Transverse colon (tissue), 4 donors: ENCODE results near the gene RALGPS2. TPM values are rescaled to one million over a fixed set of nuclear protein-coding genes. Genes with fewer than 3 reads are reported as not detected.

Experiments used
- DNase-seq: peaks from one replicate; pipeline ENCODE4 v3.0.0-alpha.2; 2019
- H3K27ac ChIP-seq, 4 donors: fragments of 200-600 bp; sonication (generic); 2 replicates each; pipeline ENCODE4 v1.5.1; 2016 to 2018; ENCODE audit warnings: inconsistent platforms in 4 of 4
- H3K27me3 ChIP-seq: fragments of 200-600 bp; sonication (generic); 2 replicates; pipeline ENCODE4 v1.5.1; 2017; ENCODE audit warnings: inconsistent platforms
- H3K36me3 ChIP-seq, 4 donors: fragments of 200-600 bp; sonication (generic); 2 replicates each; pipeline ENCODE4 v1.5.1; 2017 to 2019; ENCODE audit warnings: inconsistent platforms in 4 of 4
- H3K4me1 ChIP-seq, 4 donors: fragments of 200-600 bp; sonication (generic); 2 replicates each; pipeline ENCODE4 v1.5.1; 2017 to 2020; ENCODE audit warnings: inconsistent platforms in 4 of 4
- H3K4me3 ChIP-seq, 4 donors: fragments of 200-600 bp; sonication (generic); 1 replicate in 1 of 4; 2 replicates in 3 of 4; pipeline versions ENCODE4 v1.5.1 to v1.6.1; 2017 to 2019; ENCODE audit warnings: inconsistent platforms in 4 of 4
- H3K9me3 ChIP-seq, 2 donors: fragments of 200-600 bp; sonication (generic); 2 replicates each; pipeline ENCODE4 v1.5.1; 2017 to 2019; ENCODE audit warnings: inconsistent platforms in 2 of 2
- EP300 ChIP-seq: sonication (generic); formaldehyde crosslinking; IDR thresholded peaks from one replicate; pipeline ENCODE4 v1.6.1; 2017; ENCODE audit warnings: antibody characterized with exemption, low read depth
- POLR2A ChIP-seq: fragments of 450-650 bp; IDR thresholded peaks from one replicate; pipeline ENCODE4 v1.6.1; 2016; ENCODE audit warnings: antibody characterized with exemption, mild to moderate bottlenecking, moderate library complexity
- POLR2AphosphoS5 ChIP-seq, 3 donors: sonication (generic); formaldehyde crosslinking; IDR thresholded peaks; one replicate each; pipeline ENCODE4 v1.6.1; 2016; ENCODE audit warnings: antibody characterized with exemption in 3 of 3
- WGBS, 2 donors: methylation state at CpG; one replicate each; pipeline ENCODE4 v1.1.5; 2018; ENCODE audit warnings: low coverage in 1 of 2; 5-methylcytosine and 5-hydroxymethylcytosine counted together
- in situ Hi-C, 4 donors: fragments of 200-750 bp; cut with MboI; loops; one replicate each; pipeline versions ENCODE4 v1.15.0 to v1.15.1; 2017; ENCODE audit warnings: low sequenced_read_pairs in 3 of 4, low pct_ligation_motif_present in 1 of 4, low pct_unique_long_range_greater_than_20kb in 1 of 4
- intact Hi-C: fragments of 100-400 bp; cut with DNase I; formaldehyde crosslinking; loops from one replicate; pipeline ENCODE4 v1.15.1; 2023; ENCODE audit warnings: low total_unique reads
- total RNA-seq, 4 donors: library from RNA; depleted of rRNA; stranded (reverse); fragments of >200 nt; gene quantifications; one replicate each; pipeline ENCODE4 v1.1.0, GENCODE V29; 2016
- TF ChIP-seq, protein P1 (sequence below), 5 experiments: fragments of 200-600 bp in 3 of 5; fragments of 450-650 bp in 2 of 5; sonication (generic) in 3 of 5; IDR thresholded peaks; 1 replicate in 2 of 5; 2 replicates in 3 of 5; pipeline ENCODE4 v1.5.1; 2016 to 2017; ENCODE audit warnings: antibody characterized with exemption in 5 of 5, inconsistent platforms in 3 of 5, mild to moderate bottlenecking in 2 of 5, moderate library complexity in 1 of 5

Gene RALGPS2
- total RNA-seq, 4 donors from 2014 or later, result 21.5 to 50.8 (median 34.0) TPM

DNA sequence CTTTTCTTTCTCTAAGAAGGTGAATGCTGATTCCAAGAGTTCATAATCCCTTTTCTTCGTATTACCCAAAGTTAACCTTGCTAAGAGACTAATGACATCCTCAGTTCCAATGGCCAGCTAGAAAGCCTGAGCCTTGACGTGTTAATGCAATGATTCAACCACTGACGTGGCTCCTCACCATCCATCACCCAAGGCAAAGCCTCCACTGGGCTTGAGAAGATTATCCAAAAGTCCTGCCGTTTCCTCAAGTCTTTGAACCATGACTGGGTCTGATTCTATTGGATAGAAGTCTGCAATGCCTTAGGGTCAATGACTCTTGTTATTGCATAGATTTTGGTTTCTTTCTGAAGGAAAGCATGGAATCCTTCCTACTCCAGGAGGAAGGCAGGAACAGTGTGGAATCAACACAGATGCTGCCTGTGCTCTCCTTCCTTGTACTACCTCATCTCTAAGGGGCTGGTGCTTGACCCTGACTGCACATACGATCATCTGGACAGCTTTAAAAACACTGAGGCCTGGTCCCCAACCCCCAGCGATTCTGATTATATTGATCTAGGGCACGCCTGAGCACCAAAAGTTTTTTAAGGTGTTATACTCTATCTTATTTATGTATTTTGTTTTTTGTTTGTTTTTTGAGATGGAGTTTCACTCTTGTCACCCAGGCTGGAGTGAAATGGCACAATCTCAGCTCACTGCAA, 215.2 kb downstream of the RALGPS2 start:
- Histone ChIP-seq H3K4me3 (no peak overlapping the region), H3K4me1 (peaks cover 14 to 27% (median 20%) of the 10 kb centered on the region in 4 donors), H3K9me3 (no peaks in the 10 kb centered on the region), H3K27me3 (no peaks in the 10 kb centered on the region), H3K27ac (peak overlapping the region; percentile 79 to 89 (median 86)), H3K36me3 (no peaks in the 10 kb centered on the region)
- DNase-seq, result no peak
- in situ Hi-C loops (no loop called here), intact Hi-C loops (no loop called here)
- TF ChIP-seq POLR2A, result no peak
- TF ChIP-seq, protein P1, sequence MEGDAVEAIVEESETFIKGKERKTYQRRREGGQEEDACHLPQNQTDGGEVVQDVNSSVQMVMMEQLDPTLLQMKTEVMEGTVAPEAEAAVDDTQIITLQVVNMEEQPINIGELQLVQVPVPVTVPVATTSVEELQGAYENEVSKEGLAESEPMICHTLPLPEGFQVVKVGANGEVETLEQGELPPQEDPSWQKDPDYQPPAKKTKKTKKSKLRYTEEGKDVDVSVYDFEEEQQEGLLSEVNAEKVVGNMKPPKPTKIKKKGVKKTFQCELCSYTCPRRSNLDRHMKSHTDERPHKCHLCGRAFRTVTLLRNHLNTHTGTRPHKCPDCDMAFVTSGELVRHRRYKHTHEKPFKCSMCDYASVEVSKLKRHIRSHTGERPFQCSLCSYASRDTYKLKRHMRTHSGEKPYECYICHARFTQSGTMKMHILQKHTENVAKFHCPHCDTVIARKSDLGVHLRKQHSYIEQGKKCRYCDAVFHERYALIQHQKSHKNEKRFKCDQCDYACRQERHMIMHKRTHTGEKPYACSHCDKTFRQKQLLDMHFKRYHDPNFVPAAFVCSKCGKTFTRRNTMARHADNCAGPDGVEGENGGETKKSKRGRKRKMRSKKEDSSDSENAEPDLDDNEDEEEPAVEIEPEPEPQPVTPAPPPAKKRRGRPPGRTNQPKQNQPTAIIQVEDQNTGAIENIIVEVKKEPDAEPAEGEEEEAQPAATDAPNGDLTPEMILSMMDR (IDR thresholded peaks at IDR 0.05), result no peak
- TF ChIP-seq EP300, result no peak
- TF ChIP-seq POLR2AphosphoS5 (IDR thresholded peaks at IDR 0.05), result no peak
- WGBS, 2 donors, result 72 to 78% methylated on average over 6 to 7 of the region's 7 CpGs

DNA sequence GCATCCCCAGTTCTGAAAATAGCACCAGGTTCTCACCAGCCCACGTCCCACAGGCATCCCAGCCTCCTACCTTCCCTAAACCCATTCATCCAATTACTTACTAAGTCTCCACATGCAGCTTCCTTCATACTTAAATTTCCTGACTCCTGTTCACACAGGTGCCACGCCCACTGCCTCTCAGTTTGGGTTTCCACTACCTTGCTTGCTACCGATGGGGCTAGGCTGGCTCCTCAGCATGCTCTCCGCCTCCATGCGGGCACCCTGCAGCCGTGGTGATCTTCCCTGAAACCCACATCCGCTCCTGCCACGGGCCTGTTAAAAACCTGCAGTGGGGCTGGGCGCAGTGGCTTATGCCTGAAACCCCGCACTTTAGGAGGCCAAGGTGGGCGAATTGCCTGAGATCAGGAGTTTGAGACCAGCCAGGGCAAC, 216.2 kb downstream of the RALGPS2 start:
- DNase-seq, result no peak
- TF ChIP-seq, protein P1 (IDR thresholded peaks at IDR 0.05), result no peak
- TF ChIP-seq POLR2AphosphoS5 (IDR thresholded peaks at IDR 0.05) (no peak), POLR2A (no peak), EP300 (no peak)
- no peaks in the 10 kb centered on the region for H3K27me3 ChIP-seq
- peaks cover 13 to 27% (median 17%) of the 10 kb centered on the region in 4 donors for H3K4me1 ChIP-seq
- in situ Hi-C loops (no loop called here), intact Hi-C loops (no loop called here)
- H3K4me3 ChIP-seq, result no peak overlapping the region
- peak overlapping the region in 3 of 4 donors; percentile 79 to 89 (median 88) for H3K27ac ChIP-seq
- no peaks in the 10 kb centered on the region for H3K36me3 ChIP-seq
- H3K9me3 ChIP-seq, result no peaks in the 10 kb centered on the region
- WGBS, 2 donors, result 57 to 88% methylated on average over 1 to 11 of the region's 11 CpGs

DNA sequence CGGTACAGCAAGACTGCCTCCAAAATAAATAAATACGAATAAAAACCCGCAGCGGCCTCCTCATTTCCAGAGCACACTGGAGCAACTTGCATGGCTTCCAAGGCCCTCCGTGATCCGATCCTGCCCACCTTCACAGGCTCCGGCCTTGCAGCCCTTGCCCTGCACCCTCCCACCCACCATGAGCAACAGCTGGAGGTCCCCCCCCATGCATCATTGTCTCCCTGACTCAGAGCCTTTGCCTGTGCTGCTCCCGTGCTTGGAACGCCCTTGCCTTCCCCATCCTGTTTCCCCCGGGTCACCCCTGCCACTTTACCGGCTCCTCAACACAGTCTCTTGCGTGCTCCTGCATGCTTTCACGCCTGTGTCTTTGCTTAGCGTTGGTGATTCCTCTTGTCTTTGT, 216.8 kb downstream of the RALGPS2 start:
- no peaks in the 10 kb centered on the region for H3K9me3 ChIP-seq
- peaks cover 13 to 27% (median 17%) of the 10 kb centered on the region in 4 donors for H3K4me1 ChIP-seq
- in situ Hi-C loops (no loop called here), intact Hi-C loops (no loop called here)
- TF ChIP-seq POLR2AphosphoS5 (IDR thresholded peaks at IDR 0.05), result no peak
- no peak for TF ChIP-seq EP300
- TF ChIP-seq, protein P1 (IDR thresholded peaks at IDR 0.05), result no peak
- TF ChIP-seq POLR2A, result no peak
- no peaks in the 10 kb centered on the region for H3K36me3 ChIP-seq
- no peak overlapping the region for H3K4me3 ChIP-seq
- no peaks in the 10 kb centered on the region for H3K27me3 ChIP-seq
- 88 to 92% methylated on average over 9 to 14 of the region's 14 CpGs for WGBS, 2 donors
- no peak overlapping the region for H3K27ac ChIP-seq
- DNase-seq, result no peak

DNA sequence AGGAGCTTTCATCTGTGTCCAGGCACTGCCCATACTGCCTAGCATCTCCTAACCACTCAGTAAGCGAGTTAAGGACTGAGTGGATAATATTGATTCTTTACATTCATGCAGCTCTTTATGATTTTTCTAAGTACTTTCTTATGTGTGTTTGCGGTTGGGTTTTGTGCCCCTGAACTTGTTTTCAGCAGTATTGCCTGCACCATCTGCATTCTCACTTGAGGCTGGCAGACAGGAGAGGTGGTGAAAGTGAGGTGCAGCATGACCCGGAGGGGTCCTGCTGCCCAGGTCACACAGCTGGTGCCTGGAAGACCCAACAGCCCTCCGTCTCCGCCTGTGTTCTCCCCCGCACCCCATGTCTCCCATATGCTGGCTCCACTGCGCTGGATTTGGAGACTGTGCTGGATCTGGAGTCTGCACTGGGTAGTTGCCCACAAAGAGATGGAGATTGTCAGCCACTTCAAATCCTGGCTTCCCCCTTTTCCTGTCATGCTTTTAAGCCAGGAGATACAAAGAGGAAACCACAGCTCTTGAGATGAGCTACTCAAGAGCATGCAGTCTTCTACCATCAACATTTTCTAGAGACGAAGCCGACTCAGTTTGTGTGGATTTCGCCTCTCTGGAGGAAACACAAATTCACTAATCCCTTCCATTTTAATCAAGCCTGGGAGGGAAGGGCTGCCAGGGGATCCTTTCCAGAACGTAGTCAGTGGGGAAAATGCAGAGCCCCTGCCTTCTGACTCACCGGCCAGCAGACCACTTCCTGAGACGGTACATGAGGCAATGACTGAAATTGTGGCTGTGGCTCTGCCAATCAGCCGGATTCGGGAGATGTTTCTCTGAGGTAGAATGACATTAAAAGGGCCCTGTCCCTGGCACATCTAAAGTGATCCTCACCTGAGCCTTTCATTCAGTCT, 217.5 kb downstream of the RALGPS2 start:
- DNase-seq, result no peak
- intact Hi-C loops (no loop called here), in situ Hi-C loops (no loop called here)
- Histone ChIP-seq H3K27ac (peak overlapping the region in 2 of 4 donors; percentile 5 to 31), H3K36me3 (no peaks in the 10 kb centered on the region), H3K9me3 (no peaks in the 10 kb centered on the region), H3K4me3 (no peak overlapping the region), H3K27me3 (no peaks in the 10 kb centered on the region), H3K4me1 (peaks cover 13 to 24% (median 19%) of the 10 kb centered on the region in 4 donors)
- WGBS, 2 donors, result 77 to 86% methylated on average over 2 to 15 of the region's 15 CpGs
- TF ChIP-seq POLR2AphosphoS5 (IDR thresholded peaks at IDR 0.05) (no peak), POLR2A (no peak), EP300 (no peak)
- TF ChIP-seq, protein P1 (IDR thresholded peaks at IDR 0.05), result no peak
